SH-SY5Y (cell line): ENCODE measurements around the gene NBAS.

Experiments
- GATA2 ChIP-seq: IDR thresholded peaks from 2 replicates; pipeline ENCODE4 v1.6.1; 2011; ENCODE audit warnings: mild to moderate bottlenecking, low read depth, low read length
- GATA3 ChIP-seq: IDR thresholded peaks from 2 replicates; pipeline ENCODE4 v1.6.1; 2011; ENCODE audit warnings: low read depth, mild to moderate bottlenecking, low read length, moderate library complexity

DNA sequence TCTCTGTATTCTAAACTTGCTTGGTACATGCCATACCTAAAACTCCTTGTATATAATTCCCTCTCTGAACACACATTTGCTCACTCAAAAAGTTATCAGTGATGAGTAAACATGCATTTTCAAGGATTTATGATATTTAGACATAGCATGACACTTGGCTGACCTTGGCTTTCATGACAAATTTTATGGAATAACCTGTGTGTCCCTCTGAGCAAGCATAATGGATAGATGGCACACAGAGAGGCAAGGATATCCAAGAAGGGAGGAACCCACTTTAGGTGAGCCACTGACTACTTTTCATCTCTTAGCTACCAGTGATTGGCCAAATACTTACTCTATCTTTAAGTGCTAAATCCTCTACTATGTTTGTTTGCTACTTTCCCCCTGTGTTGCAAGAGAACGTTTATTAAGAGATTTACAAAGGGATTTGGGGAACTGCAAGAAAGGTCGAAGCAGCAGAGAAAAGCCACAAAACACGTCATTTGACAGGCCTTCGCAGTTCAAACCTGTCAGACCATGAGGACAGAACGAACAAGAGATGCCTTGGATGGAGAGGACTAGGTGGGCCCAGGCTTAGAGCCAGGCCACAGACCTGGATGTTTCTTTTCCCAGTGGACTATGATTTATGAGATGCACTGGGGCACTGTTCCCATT lies 379.9 kb downstream of the NBAS start:
- TF ChIP-seq GATA3 (no peak), GATA2 (no peak)
